Suppressor macrophage (primary cell): Measurements from ENCODE around the gene WDR18.

ENCODE experiments used
- DNase-seq, 4 experiments: peaks; one replicate each; pipeline ENCODE4 v3.0.0-alpha.2; 2020 to 2022

The WDR18 gene

DNA sequence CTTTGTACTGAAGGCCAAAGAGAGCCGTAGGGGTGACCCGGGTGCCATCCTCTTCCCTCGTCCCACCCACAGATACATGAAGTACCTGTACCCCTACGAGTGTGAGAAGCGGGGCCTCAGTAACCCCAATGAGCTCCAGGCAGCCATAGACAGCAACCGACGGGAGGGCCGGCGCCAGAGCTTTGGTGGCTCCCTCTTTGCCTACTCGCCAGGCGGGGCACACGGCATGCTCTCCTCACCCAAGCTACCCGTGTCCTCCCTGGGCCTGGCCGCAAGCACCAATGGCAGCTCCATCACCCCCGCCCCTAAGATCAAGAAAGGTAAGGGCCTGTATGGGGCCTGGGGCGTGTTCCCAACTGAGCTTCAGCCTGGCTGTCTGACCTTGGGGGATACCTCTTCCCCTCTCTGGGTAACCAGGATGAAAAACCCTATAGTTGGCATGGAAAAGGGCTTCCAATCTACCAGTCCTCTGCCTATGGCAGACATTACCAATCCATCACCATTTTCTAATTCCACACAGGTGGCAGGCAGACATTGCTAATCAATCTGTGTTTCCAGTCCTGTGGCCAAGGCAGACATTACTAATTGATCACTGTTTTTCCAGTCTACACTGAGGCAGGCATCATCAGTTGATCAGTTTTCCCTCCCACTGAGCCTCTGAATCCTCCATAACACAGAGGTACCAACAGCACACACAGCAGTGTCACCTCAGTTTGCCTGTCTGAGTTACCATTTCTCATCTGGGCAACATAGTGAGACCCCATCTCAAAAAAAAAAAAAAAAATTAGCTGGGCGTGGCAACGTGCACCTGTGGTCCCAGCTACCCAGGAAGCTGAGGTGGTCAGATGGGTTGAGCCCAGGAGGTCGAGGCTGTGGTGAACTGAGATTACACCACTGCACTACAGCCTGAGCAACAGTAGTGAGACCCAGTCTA lies 19.1 kb upstream of the WDR18 start:
- no peak for DNase-seq

DNA sequence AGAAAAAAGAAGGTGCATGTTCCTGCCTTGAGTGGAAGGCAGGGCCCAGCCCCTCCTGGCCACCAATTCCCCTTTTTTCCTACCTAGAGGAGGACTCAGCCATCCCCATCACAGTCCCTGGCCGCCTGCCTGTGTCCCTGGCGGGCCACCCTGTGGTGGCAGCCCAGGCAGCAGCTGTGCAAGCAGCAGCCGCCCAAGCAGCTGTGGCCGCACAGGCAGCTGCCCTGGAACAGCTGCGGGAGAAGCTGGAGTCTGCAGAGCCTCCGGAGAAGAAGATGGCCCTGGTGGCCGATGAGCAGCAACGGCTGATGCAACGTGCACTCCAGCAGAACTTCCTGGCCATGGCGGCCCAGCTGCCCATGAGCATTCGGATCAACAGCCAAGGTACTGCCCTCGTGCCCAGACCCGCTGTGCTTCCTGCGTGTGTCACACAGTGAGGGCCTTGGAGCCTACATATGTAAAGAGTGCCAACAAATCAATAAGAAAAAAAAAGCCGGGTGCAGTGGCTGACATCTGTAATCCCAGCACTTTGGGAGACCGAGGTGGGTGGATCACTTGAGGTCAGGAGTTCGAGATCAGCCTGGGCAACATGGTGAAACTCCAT lies 17.6 kb upstream of the WDR18 start:
- DNase-seq = no peak

DNA sequence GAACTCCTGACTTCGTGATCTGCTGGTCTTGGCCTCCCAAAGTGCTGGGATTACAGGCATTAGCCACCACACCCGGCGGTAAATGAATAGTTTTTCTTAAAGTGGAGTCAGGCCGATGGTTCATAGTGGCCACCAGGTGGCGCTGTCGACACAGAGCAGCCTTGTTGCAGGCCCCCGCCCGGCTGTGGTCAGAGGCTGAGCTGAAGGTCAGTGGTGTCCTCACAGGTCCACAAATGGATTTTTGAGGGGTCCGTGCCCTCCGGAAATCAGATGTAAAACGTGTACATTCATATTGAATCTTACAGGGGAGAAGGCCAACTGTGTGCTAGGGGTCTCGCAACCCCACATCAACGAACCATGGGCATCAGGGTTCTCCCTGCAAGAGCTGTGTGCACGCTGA lies 13.4 kb upstream of the WDR18 start:
- peak in 2 of 4 experiments; percentile 35 to 54 for DNase-seq

GRCh38 chr19:971795-972194 lies 12.3 kb upstream of the WDR18 start:
- DNase-seq = no peak

GRCh38 chr19:972281-972680 lies 11.9 kb upstream of the WDR18 start:
- no peak for DNase-seq

DNA sequence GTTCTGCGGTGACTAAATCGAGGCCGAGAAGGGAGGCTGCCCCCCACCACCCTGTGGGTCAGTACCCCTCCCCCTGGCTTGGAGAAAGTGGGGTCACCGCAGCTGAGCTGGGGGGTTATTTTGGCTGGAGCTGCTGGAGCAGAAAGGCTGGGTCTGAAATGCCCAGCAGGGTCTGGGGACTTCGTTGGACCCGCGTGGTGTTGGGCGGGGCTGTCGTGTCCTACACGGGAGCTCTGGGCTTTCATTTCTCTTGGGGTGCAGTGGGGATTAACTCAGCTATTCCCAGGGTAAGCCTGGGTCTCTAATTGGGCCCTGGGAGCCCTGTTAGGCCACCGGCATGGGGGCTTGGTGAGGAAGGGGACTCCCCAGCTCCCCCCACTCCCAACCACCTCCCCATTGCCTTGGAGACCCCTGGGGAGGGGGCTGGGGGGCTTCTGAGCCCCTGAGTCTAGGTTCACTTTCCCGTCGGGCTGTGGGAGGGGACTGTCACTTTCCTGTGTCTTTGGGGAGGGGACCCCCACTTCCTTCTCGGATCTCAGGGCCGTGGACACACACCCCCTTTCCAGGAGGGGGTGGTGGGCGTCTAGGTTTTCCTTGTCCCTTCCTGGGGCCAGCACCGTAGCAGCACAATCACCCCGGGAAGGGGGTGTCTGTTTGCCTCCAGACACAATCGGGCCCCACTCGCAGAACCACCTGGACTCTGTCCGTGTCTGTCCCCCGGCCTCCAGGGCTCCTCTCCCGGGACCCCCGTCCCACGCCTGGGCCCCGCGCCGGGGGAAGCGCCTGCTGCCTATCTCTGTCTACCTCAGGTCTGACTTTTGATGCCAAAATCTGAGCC lies 10.2 kb upstream of the WDR18 start:
- no peak for DNase-seq

DNA sequence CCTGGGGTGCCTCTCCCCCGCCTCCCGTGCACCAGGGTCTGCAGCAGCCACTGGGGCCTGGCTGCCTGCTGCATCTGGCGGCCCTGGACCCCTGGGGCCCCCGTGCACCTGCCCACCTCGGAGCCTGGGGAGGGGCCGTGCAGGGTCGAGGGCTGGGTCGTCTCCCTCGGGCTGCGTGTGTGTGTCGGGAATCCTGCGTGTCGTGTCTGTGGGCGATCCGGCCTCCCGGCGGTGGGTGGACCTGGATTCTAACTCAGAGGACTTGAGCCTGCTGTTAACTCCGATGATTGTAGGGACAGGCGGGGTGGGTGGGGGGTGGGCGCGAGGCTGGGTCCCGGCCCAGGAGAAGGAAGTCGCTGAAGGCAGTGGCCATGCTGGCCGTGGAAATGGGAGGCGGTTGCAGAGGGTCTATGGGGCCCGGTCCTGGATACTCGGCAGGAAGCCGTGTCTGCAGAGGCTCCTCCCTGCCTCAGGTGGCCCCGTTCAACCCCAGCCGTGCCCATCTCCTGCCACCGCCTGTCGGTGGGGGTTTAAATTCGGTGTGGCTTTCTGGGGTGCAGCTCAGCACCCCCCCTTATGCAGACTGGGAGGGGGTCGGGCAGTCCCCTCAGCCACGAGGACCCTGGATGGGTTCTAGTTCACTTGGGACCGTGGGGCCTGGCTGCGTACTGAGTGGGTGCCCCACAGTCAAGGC lies 9.4 kb upstream of the WDR18 start:
- no peak for DNase-seq

- no peak for DNase-seq
These were observed 7.7 kb upstream of the WDR18 start for GRCh38 chr19:976476-976875.

DNA sequence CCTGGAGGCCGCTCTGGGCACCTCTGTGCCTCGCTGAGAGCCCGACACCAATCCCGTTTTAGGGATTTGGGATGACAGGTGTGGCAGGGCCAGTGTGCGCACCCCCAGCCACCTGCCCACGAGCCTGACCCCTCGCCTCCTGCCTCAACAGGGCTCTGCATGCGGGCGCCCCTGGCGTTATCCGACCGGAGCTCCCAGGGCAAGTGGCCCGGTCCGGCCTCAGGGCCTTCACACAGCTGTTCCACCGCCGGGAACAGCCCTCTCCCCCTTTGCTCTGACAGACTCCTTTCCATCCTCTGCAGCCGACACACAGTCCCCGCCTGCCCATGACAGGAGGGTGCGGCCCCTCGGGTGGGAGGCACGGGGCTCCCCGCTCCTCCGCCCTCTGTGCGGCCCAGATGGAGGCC lies 7.1 kb upstream of the WDR18 start:
- DNase-seq = no peak

DNA sequence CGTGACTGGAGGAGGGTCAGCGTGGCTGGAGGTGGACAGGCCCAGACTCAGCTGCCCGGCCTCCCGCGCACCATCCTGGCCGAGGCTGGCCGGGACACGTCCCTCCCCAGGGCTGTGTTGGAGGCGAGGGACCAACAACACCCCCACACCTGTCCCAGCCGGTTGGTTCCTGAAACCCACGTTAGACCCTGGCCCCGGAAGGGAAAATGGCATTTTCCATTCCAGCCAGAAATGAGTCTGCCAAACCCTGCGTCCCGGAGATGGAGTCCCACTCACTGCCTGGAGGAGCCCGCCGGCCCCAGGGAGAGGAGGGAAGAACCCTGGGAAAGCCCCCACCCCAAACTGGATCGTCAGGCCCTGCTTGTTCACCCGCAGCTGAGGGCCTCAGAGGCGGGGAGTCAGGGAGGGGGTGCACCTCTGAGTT lies 4.8 kb upstream of the WDR18 start:
- DNase-seq = no peak

- peak; percentile 31 to 63 (median 41) for DNase-seq
These were observed 3.8 kb upstream of the WDR18 start for GRCh38 chr19:980133-980998.

- DNase-seq = peak; percentile 76 to 92 (median 88)
These were observed 1.5 kb upstream of the WDR18 start for GRCh38 chr19:982567-983170.

DNA sequence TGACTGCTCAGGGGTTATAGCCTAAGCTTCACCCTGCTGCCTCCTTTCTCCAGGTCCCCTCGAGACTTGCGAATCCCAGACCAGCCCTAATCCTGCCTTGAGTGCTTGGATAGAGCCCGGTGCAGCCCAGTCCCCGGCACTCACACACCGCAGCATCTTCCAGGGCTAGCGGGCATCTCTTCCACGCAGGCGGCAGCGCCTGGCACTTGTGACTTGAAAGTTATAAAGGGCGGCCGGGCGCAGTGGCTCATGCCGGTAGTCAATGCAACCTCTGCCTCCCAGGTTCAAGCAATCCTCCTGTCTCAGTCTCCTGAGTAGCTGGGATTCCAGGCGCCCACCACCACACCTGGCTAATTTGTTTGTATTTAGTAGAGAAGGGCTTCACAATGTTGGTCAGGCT lies 1.9 kb downstream of the WDR18 start:
- no peak for DNase-seq

GRCh38 chr19:988081-988480 lies 3.9 kb downstream of the WDR18 start:
- DNase-seq = no peak

DNA sequence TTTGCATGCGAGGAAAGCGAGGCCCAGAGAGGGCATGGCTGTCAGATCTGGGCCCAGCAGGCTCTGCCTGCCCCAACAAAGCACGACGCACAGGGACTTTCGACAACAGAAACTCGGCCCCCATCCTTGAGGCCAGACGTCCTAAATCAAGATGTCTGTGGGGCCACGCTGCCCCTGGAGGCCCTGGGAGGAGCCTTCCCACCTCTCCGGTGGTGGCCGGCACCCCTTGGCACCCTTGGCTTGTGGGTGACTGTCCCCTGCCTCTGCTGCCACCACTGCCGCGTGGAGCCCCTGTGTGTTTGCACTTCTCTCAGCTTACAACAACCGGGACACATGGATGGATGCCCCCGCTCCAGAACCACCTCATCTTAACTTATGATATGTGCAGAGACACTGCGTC lies 4.4 kb downstream of the WDR18 start:
- DNase-seq = no peak

DNA sequence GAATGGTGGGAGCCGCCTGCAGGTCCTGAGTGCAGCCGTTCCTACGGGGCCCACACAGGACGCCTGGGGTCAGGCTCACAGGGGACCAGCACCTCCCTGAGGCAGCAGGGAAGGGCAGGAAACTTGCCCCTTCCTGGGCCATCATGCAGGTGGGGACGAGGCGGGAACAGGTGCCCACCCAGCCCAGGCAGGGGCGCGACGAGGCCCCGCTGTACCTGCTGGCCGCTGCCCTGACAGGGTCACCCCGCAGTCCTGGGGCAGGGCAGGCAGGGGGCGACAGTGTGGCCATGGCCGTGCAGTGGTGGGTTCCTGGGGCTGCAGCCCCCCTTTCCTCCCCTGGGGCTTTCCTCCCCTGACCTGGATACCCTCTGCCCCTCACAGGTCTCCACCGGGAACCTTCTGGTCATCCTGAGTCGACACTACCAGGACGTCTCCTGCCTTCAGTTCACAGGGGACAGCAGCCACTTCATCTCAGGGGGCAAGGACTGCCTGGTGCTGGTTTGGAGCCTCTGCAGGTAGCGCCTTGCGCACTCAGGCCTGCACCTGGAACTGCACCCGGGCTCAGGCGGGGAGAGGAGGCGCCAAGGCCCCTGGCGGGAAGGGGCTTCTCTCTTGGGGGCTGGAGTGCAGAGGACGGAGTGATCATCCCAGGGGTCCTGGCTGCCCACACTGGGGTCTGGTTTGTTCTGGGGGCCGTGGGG lies 5.4 kb downstream of the WDR18 start:
- DNase-seq = no peak

DNA sequence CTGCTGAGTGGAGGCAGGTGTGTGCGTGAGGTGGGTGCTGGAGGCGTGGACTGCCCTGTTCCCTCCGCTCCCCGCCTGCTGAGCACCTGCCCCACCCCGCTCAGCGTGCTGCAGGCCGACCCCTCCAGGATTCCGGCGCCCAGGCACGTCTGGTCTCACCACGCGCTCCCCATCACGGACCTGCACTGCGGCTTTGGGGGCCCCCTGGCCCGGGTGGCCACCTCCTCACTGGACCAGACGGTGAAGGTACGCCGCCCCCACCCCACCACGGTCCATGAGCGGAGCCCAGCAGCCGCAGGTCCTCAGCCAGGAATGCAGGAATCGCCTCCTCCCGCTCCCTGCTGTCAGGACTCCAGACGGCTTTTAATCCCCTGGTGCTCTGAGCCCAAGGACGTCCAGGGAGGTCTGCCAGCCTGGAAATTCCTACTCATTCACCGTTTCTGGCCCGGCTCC lies 6.0 kb downstream of the WDR18 start:
- DNase-seq = no peak

DNA sequence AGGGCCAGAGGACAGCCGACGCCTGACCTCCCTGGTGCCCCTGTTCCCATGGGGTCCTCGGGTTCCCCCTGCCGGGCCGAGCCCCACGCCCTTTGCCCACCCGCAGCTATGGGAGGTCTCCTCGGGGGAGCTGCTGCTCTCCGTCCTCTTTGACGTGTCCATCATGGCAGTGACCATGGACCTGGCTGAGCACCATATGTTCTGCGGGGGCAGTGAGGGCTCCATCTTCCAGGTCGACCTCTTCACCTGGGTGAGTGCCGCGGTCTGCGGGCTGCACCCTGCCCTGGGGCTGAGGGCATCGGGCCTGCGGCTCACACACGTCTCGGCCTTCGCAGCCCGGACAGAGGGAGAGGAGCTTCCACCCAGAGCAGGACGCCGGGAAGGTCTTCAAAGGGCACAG lies 6.6 kb downstream of the WDR18 start:
- DNase-seq = no peak

- peak; percentile 10 to 65 (median 32) for DNase-seq
These were observed 7.2 kb downstream of the WDR18 start for GRCh38 chr19:991174-991931.
